Naive thymus-derived CD4-positive, alpha-beta T cell (primary cell): Measurements from ENCODE around the gene RARG. TPM values are rescaled to one million over a fixed set of nuclear protein-coding genes. Genes with fewer than 3 reads are reported as not detected.

Experiments
- ATAC-seq: fragments of 150-1000 bp; cut with Tn5 transposase; 2 replicates; pipeline ENCODE4 v1.10.0; 2021; ENCODE audit warnings: mild to moderate bottlenecking, moderate library complexity
- CTCF ChIA-PET: fragments of 350-600 bp; sonication (Branson Sonifier 250); formaldehyde crosslinking; loops from one replicate; lab custom pipeline; 2021; ENCODE audit warnings: antibody characterized with exemption; lab: Charles Lee
- POLR2A ChIA-PET: fragments of 350-600 bp; sonication (Branson Sonifier 250); formaldehyde crosslinking; loops from one replicate; lab custom pipeline; 2021; ENCODE audit warnings: antibody characterized with exemption, inconsistent platforms; lab: Charles Lee
- DNase-seq, 9 donors: peaks; one replicate each; pipeline versions ENCODE4 v3.0.0 to v3.0.0-alpha.2; 2020 to 2022; ENCODE audit warnings: mixed read lengths in 1 of 9
- H3K27ac ChIP-seq: one replicate; pipeline ENCODE4 v1.7.0; 2013; ENCODE audit warnings: mild to moderate bottlenecking, low read depth, low read length, moderate library complexity
- H3K27me3 ChIP-seq, 2 donors: one replicate each; pipeline ENCODE4 v1.7.0; 2013; ENCODE audit warnings: low read length in 2 of 2, mild to moderate bottlenecking in 2 of 2, moderate library complexity in 2 of 2; ENCODE audit not compliant: control insufficient read depth in 2 of 2, insufficient read depth in 2 of 2
- H3K36me3 ChIP-seq, 3 experiments: 1 replicate in 2 of 3; 2 replicates in 1 of 3; pipeline ENCODE4 v1.7.0; 2013; ENCODE audit warnings: low read length in 3 of 3, mild to moderate bottlenecking in 3 of 3, moderate library complexity in 1 of 3; ENCODE audit not compliant: insufficient read depth in 3 of 3, control insufficient read depth in 2 of 3
- H3K4me1 ChIP-seq, 2 donors: one replicate each; pipeline ENCODE4 v1.7.0; 2013; ENCODE audit warnings: low read length in 2 of 2, mild to moderate bottlenecking in 2 of 2, moderate library complexity in 1 of 2; ENCODE audit not compliant: control insufficient read depth in 2 of 2, insufficient read depth in 2 of 2
- H3K4me3 ChIP-seq: 2 replicates; pipeline ENCODE4 v1.7.0; 2013; ENCODE audit warnings: mild to moderate bottlenecking, low read length
- H3K9me3 ChIP-seq, 3 experiments: 1 replicate in 2 of 3; 2 replicates in 1 of 3; pipeline ENCODE4 v1.7.0; 2013; ENCODE audit warnings: low read length in 3 of 3; ENCODE audit not compliant: control insufficient read depth in 2 of 3
- H3K27ac Mint-ChIP-seq, 9 donors: one replicate each; pipeline ENCODE4 v1.8.0; 2020 to 2022; ENCODE audit warnings: mixed read lengths in 9 of 9, mild to moderate bottlenecking in 8 of 9, moderate library complexity in 5 of 9, inconsistent platforms in 2 of 9
- H3K27me3 Mint-ChIP-seq, 5 donors: one replicate each; pipeline ENCODE4 v1.8.0; 2021 to 2022; ENCODE audit warnings: mixed read lengths in 5 of 5, mild to moderate bottlenecking in 1 of 5
- H3K36me3 Mint-ChIP-seq, 5 donors: one replicate each; pipeline ENCODE4 v1.8.0; 2020 to 2022; ENCODE audit warnings: mixed read lengths in 5 of 5, mild to moderate bottlenecking in 3 of 5, inconsistent platforms in 1 of 5
- H3K4me1 Mint-ChIP-seq, 7 donors: one replicate each; pipeline ENCODE4 v1.8.0; 2020 to 2022; ENCODE audit warnings: mixed read lengths in 7 of 7, mild to moderate bottlenecking in 3 of 7, inconsistent platforms in 1 of 7
- H3K4me3 Mint-ChIP-seq, 10 donors: one replicate each; pipeline ENCODE4 v1.8.0; 2020 to 2022; ENCODE audit warnings: mild to moderate bottlenecking in 10 of 10, mixed read lengths in 10 of 10, moderate library complexity in 6 of 10, inconsistent platforms in 2 of 10
- H3K9me3 Mint-ChIP-seq, 11 donors: one replicate each; pipeline ENCODE4 v1.8.0; 2020 to 2022; ENCODE audit warnings: mixed read lengths in 11 of 11, mild to moderate bottlenecking in 4 of 11, inconsistent platforms in 1 of 11, moderate library complexity in 1 of 11
- intact Hi-C, 2 donors: fragments of 100-400 bp; cut with micrococcal nuclease; formaldehyde crosslinking; loops; one replicate each; pipeline ENCODE4 v1.15.1; 2023
- polyA plus RNA-seq, 2 donors: library from polyadenylated mRNA; unstranded; fragments of 300-500 nt; fragmentation: Illumina TruSeq; gene quantifications; one replicate each; pipeline ENCODE4 v1.2.3, GENCODE V29; 2021
- total RNA-seq, 6 experiments: library from RNA in 5 of 6; stranded (reverse) in 5 of 6; gene quantifications; 1 replicate in 5 of 6; 2 replicates in 1 of 6; pipeline ENCODE4 v1.2.3 and lab custom pipeline; 2021 to 2026

RARG gene
- total and polyA plus RNA-seq, 7 experiments from 2014 or later = 6.4 to 73.1 (median 22.5) TPM

- ATAC-seq = peak; percentile 57
- no peaks in the 10 kb centered on the region for H3K9me3 Mint-ChIP-seq
- peak overlapping the region; percentile 83 to 95 (median 88) for H3K4me3 Mint-ChIP-seq
- H3K4me3 ChIP-seq = peak overlapping the region; percentile 46
- DNase-seq = peak in 4 of 9 donors; percentile 38 to 55 (median 42)
- H3K4me1 Mint-ChIP-seq = peaks cover 37 to 79% (median 71%) of the 10 kb centered on the region in 7 donors
- peak overlapping the region; percentile 47 for H3K27ac ChIP-seq
- peaks cover 40 to 45% of the 10 kb centered on the region in 2 donors for H3K4me1 ChIP-seq
- H3K27ac Mint-ChIP-seq = peak overlapping the region; percentile 75 to 90 (median 86)
- no peaks in the 10 kb centered on the region for H3K36me3 ChIP-seq
- H3K27me3 Mint-ChIP-seq = no peaks in the 10 kb centered on the region
- H3K27me3 ChIP-seq = no peaks in the 10 kb centered on the region
- peaks cover 0 to 4% (median 0%) of the 10 kb centered on the region in 5 donors for H3K36me3 Mint-ChIP-seq
- ChIA-PET CTCF (interaction anchor here (0.7 to 1.3 kb wide), 3 partner anchors 10 to 19 kb away, joined by 3 to 6 read pairs (median 4); a partner anchor contains a TSS), POLR2A (interaction anchor here (1.0 to 2.7 kb wide), 4 partner anchors 9 to 19 kb away, joined by 3 to 10 read pairs (median 6); a partner anchor contains a TSS)
- intact Hi-C loops = loop anchor here (1.0 kb wide), 4 partner anchors 12 to 19 kb away; a partner anchor contains a TSS
- H3K9me3 ChIP-seq = no peaks in the 10 kb centered on the region
Measured at GRCh38 chr12:53232646-53233461, 845 bp upstream of the RARG start.

GRCh38 chr12:53231671-53231920, 413 bp downstream of the RARG start:
- H3K4me1 Mint-ChIP-seq = peaks cover 36 to 76% (median 67%) of the 10 kb centered on the region in 7 donors
- DNase-seq = no peak
- Histone ChIP-seq H3K9me3 (no peaks in the 10 kb centered on the region), H3K4me1 (peaks cover 35 to 36% of the 10 kb centered on the region in 2 donors), H3K36me3 (no peaks in the 10 kb centered on the region), H3K27me3 (no peaks in the 10 kb centered on the region), H3K27ac (peak overlapping the region; percentile 56), H3K4me3 (peak overlapping the region; percentile 52)
- ATAC-seq = no peak
- H3K36me3 Mint-ChIP-seq = peaks cover 0 to 9% (median 0%) of the 10 kb centered on the region in 5 donors
- intact Hi-C loops = no loop called here
- ChIA-PET POLR2A (interaction anchor here (0.9 kb wide), 2 partner anchors 11 to 17 kb away, joined by 3 to 4 read pairs; no protein-coding TSS in a partner anchor), CTCF (no interaction called here)
- no peaks in the 10 kb centered on the region for H3K27me3 Mint-ChIP-seq
- no peaks in the 10 kb centered on the region for H3K9me3 Mint-ChIP-seq
- peak overlapping the region; percentile 33 to 95 (median 58) for H3K4me3 Mint-ChIP-seq
- H3K27ac Mint-ChIP-seq = peak overlapping the region in 5 of 9 donors; percentile 31 to 79 (median 69)

- ChIA-PET CTCF (no interaction called here), POLR2A (interaction anchor here (2.5 kb wide), 1 partner anchor 21 kb away, joined by 13 read pairs; no protein-coding TSS in a partner anchor)
- peaks cover 27 to 73% (median 65%) of the 10 kb centered on the region in 7 donors for H3K4me1 Mint-ChIP-seq
- H3K9me3 Mint-ChIP-seq = no peaks in the 10 kb centered on the region
- H3K27ac Mint-ChIP-seq = peak overlapping the region in 8 of 9 donors; percentile 10 to 82 (median 61)
- Histone ChIP-seq H3K9me3 (no peaks in the 10 kb centered on the region), H3K36me3 (no peaks in the 10 kb centered on the region), H3K4me1 (peaks cover 23 to 28% of the 10 kb centered on the region in 2 donors), H3K4me3 (no peak overlapping the region), H3K27me3 (no peaks in the 10 kb centered on the region), H3K27ac (no peak overlapping the region)
- intact Hi-C loops = no loop called here
- DNase-seq (no peak), ATAC-seq (no peak)
- H3K27me3 Mint-ChIP-seq = no peaks in the 10 kb centered on the region
- H3K4me3 Mint-ChIP-seq = peak overlapping the region in 6 of 10 donors; percentile 12 to 95 (median 40)
- H3K36me3 Mint-ChIP-seq = peaks cover 0 to 9% (median 0%) of the 10 kb centered on the region in 5 donors
Measured at GRCh38 chr12:53230108-53230845, 1.7 kb downstream of the RARG start.

- Histone ChIP-seq H3K36me3 (no peaks in the 10 kb centered on the region), H3K9me3 (no peaks in the 10 kb centered on the region), H3K27me3 (no peaks in the 10 kb centered on the region), H3K27ac (no peak overlapping the region), H3K4me1 (peaks cover 24 to 36% of the 10 kb centered on the region in 2 donors), H3K4me3 (no peak overlapping the region)
- H3K9me3 Mint-ChIP-seq = no peaks in the 10 kb centered on the region
- peaks cover 34 to 79% (median 69%) of the 10 kb centered on the region in 7 donors for H3K4me1 Mint-ChIP-seq
- no peaks in the 10 kb centered on the region for H3K27me3 Mint-ChIP-seq
- H3K27ac Mint-ChIP-seq = peak overlapping the region; percentile 23 to 82 (median 74)
- DNase-seq = no peak
- intact Hi-C loops = no loop called here
- ChIA-PET CTCF (no interaction called here), POLR2A (interaction anchor here (0.6 to 2.5 kb wide), 4 partner anchors 10 to 1208 kb away, joined by 3 to 13 read pairs (median 6); no protein-coding TSS in a partner anchor)
- peaks cover 0 to 9% (median 0%) of the 10 kb centered on the region in 5 donors for H3K36me3 Mint-ChIP-seq
- H3K4me3 Mint-ChIP-seq = peak overlapping the region in 4 of 10 donors; percentile 12 to 47 (median 25)
- ATAC-seq = no peak
Measured at GRCh38 chr12:53229454-53229853, 2.6 kb downstream of the RARG start.

GRCh38 chr12:53227836-53228235, 4.2 kb downstream of the RARG start:
- Histone ChIP-seq H3K27ac (no peak overlapping the region), H3K4me3 (no peak overlapping the region), H3K4me1 (peaks cover 27 to 38% of the 10 kb centered on the region in 2 donors), H3K36me3 (no peaks in the 10 kb centered on the region), H3K9me3 (no peaks in the 10 kb centered on the region), H3K27me3 (no peaks in the 10 kb centered on the region)
- no peak overlapping the region for H3K4me3 Mint-ChIP-seq
- DNase-seq (no peak), ATAC-seq (no peak)
- H3K36me3 Mint-ChIP-seq = peaks cover 0 to 9% (median 0%) of the 10 kb centered on the region in 5 donors
- no peaks in the 10 kb centered on the region for H3K27me3 Mint-ChIP-seq
- POLR2A ChIA-PET = interaction anchor here (0.6 to 2.5 kb wide), 4 partner anchors 8 to 23 kb away, joined by 4 to 13 read pairs (median 6); no protein-coding TSS in a partner anchor
- no peaks in the 10 kb centered on the region for H3K9me3 Mint-ChIP-seq
- intact Hi-C loops = no loop called here
- CTCF ChIA-PET = no interaction called here
- peak overlapping the region in 5 of 9 donors; percentile 20 to 78 (median 28) for H3K27ac Mint-ChIP-seq
- peaks cover 36 to 81% (median 71%) of the 10 kb centered on the region in 7 donors for H3K4me1 Mint-ChIP-seq

GRCh38 chr12:53227341-53227740, 4.7 kb downstream of the RARG start:
- Histone ChIP-seq H3K36me3 (no peaks in the 10 kb centered on the region), H3K4me1 (peaks cover 29 to 38% of the 10 kb centered on the region in 2 donors), H3K9me3 (no peaks in the 10 kb centered on the region), H3K4me3 (no peak overlapping the region), H3K27me3 (no peaks in the 10 kb centered on the region), H3K27ac (no peak overlapping the region)
- ChIA-PET POLR2A (interaction anchor here (0.6 to 2.3 kb wide), 3 partner anchors 8 to 22 kb away, joined by 4 to 8 read pairs (median 5); no protein-coding TSS in a partner anchor), CTCF (no interaction called here)
- peak overlapping the region in 5 of 9 donors; percentile 10 to 78 (median 34) for H3K27ac Mint-ChIP-seq
- no peaks in the 10 kb centered on the region for H3K27me3 Mint-ChIP-seq
- peaks cover 34 to 81% (median 71%) of the 10 kb centered on the region in 7 donors for H3K4me1 Mint-ChIP-seq
- peak overlapping the region in 3 of 10 donors; percentile 44 to 60 (median 48) for H3K4me3 Mint-ChIP-seq
- DNase-seq (no peak), ATAC-seq (no peak)
- peaks cover 0 to 9% (median 0%) of the 10 kb centered on the region in 5 donors for H3K36me3 Mint-ChIP-seq
- intact Hi-C loops = no loop called here
- H3K9me3 Mint-ChIP-seq = no peaks in the 10 kb centered on the region
